GM12873 (cell line): ENCODE measurements around the gene MLST8.

Experiments used
- TF ChIP-seq, protein P1 (sequence below): IDR thresholded peaks from 2 replicates; pipeline ENCODE4 v1.5.1; 2012; ENCODE audit warnings: low read depth, mild to moderate bottlenecking, moderate library complexity, low read length, control low read depth; ENCODE audit not compliant: insufficient read depth; ENCODE audit errors: missing control alignments

MLST8 gene

GRCh38 chr16:2230376-2230775, 25.1 kb downstream of the MLST8 start:
- TF ChIP-seq, protein P1, sequence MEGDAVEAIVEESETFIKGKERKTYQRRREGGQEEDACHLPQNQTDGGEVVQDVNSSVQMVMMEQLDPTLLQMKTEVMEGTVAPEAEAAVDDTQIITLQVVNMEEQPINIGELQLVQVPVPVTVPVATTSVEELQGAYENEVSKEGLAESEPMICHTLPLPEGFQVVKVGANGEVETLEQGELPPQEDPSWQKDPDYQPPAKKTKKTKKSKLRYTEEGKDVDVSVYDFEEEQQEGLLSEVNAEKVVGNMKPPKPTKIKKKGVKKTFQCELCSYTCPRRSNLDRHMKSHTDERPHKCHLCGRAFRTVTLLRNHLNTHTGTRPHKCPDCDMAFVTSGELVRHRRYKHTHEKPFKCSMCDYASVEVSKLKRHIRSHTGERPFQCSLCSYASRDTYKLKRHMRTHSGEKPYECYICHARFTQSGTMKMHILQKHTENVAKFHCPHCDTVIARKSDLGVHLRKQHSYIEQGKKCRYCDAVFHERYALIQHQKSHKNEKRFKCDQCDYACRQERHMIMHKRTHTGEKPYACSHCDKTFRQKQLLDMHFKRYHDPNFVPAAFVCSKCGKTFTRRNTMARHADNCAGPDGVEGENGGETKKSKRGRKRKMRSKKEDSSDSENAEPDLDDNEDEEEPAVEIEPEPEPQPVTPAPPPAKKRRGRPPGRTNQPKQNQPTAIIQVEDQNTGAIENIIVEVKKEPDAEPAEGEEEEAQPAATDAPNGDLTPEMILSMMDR = no peak

GRCh38 chr16:2231016-2231931, 26.0 kb downstream of the MLST8 start:
- TF ChIP-seq, protein P1 = no peak

GRCh38 chr16:2232094-2232990, 27.1 kb downstream of the MLST8 start:
- TF ChIP-seq, protein P1 = no peak

- TF ChIP-seq, protein P1 = no peak
Measured at GRCh38 chr16:2233046-2233775, 28.0 kb downstream of the MLST8 start.

- TF ChIP-seq, protein P1 = no peak
Measured at GRCh38 chr16:2233872-2234812, 28.9 kb downstream of the MLST8 start.

DNA sequence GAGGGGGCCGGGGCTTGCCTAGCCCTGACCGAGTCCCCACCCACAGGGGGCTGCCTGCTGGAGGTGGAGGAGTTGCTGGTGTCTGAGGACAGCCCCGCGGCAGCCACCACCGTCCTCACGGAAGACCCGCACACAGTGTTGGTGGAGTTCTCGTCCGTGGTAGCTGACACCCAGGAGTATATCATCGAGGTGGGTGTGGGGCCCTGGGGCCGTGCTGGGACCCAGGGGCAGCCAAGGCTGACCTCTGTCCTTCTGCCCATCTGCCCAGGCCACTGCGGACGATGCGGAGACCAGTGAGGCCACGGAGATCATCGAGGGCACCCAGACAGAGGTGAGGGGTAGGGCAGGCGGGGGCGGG, 29.5 kb downstream of the MLST8 start:
- TF ChIP-seq, protein P1 = no peak
